ENCODE results near the gene RAI14. TPM values are rescaled to one million over a fixed set of nuclear protein-coding genes. Genes with fewer than 3 reads are reported as not detected.

Gene RAI14
- total RNA-seq, 6 experiments from 2014 or later: 256 to 360 (median 323) TPM

- Mint-ChIP-seq H3K27me3 (ENCODE audit: insufficient read depth) (no peaks in the 10 kb centered on the region; the same call in none of the 2 replicates), H3K4me3 (peak overlapping the region; percentile 63), H3K4me1 (ENCODE audit: low read depth) (peaks cover 70% of the 10 kb centered on the region), H3K9me3 (no peaks in the 10 kb centered on the region), H3K36me3 (ENCODE audit: low read depth) (peaks cover 57% of the 10 kb centered on the region), H3K27ac (peak overlapping the region; percentile 78)
- no peak for TF ChIP-seq CTCF (IDR thresholded peaks at IDR 0.05)
- DNase-seq: no peak
These were observed 39.3 kb downstream of the RAI14 start for GRCh38 chr5:34695275-34696027.

GRCh38 chr5:34697308-34698108 lies 41.4 kb downstream of the RAI14 start:
- H3K36me3 Mint-ChIP-seq (ENCODE audit: low read depth): peaks cover 65% of the 10 kb centered on the region
- no peak for DNase-seq
- peaks cover 78% of the 10 kb centered on the region for H3K4me1 Mint-ChIP-seq (ENCODE audit: low read depth)
- no peak overlapping the region for H3K4me3 Mint-ChIP-seq
- no peak for TF ChIP-seq CTCF (IDR thresholded peaks at IDR 0.05)
- no peak overlapping the region for H3K27ac Mint-ChIP-seq
- H3K27me3 Mint-ChIP-seq (ENCODE audit: insufficient read depth): no peaks in the 10 kb centered on the region; the same call in none of the 2 replicates
- no peaks in the 10 kb centered on the region for H3K9me3 Mint-ChIP-seq

GRCh38 chr5:34698109-34698419 lies 41.9 kb downstream of the RAI14 start:
- H3K27ac Mint-ChIP-seq: peak overlapping the region; percentile 41; the same call in 1 of the 2 replicates
- H3K4me1 Mint-ChIP-seq (ENCODE audit: low read depth): peaks cover 77% of the 10 kb centered on the region
- no peak for TF ChIP-seq CTCF (IDR thresholded peaks at IDR 0.05)
- H3K9me3 Mint-ChIP-seq: no peaks in the 10 kb centered on the region
- H3K27me3 Mint-ChIP-seq (ENCODE audit: insufficient read depth): no peaks in the 10 kb centered on the region; the same call in none of the 2 replicates
- H3K36me3 Mint-ChIP-seq (ENCODE audit: low read depth): peaks cover 62% of the 10 kb centered on the region
- DNase-seq: no peak
- H3K4me3 Mint-ChIP-seq: no peak overlapping the region

GRCh38 chr5:34698754-34699153 lies 42.6 kb downstream of the RAI14 start:
- Mint-ChIP-seq H3K27ac (peak overlapping the region; percentile 41), H3K4me3 (no peak overlapping the region), H3K9me3 (no peaks in the 10 kb centered on the region), H3K36me3 (ENCODE audit: low read depth) (peaks cover 56% of the 10 kb centered on the region), H3K27me3 (ENCODE audit: insufficient read depth) (no peaks in the 10 kb centered on the region; the same call in 1 of the 2 replicates), H3K4me1 (ENCODE audit: low read depth) (peaks cover 77% of the 10 kb centered on the region)
- no peak for DNase-seq
- TF ChIP-seq CTCF (IDR thresholded peaks at IDR 0.05): no peak

- Mint-ChIP-seq H3K9me3 (no peaks in the 10 kb centered on the region), H3K4me1 (ENCODE audit: low read depth) (peaks cover 77% of the 10 kb centered on the region), H3K4me3 (no peak overlapping the region), H3K27ac (0 out of 2 replicates have a peak overlapping the region, but pooled peaks have one; percentile 29), H3K36me3 (ENCODE audit: low read depth) (peaks cover 49% of the 10 kb centered on the region), H3K27me3 (ENCODE audit: insufficient read depth) (no peaks in the 10 kb centered on the region; the same call in 1 of the 2 replicates)
- no peak for DNase-seq
- TF ChIP-seq CTCF (IDR thresholded peaks at IDR 0.05): no peak
These were observed 43.3 kb downstream of the RAI14 start for GRCh38 chr5:34699155-34700077.

Measured in HFFc6 (cell line).